K562 (cell line): Measurements from ENCODE around the gene SKIC8.

Experiments
- FOXK2 ChIP-seq, 2 experiments: fragments of 450-650 bp; IDR thresholded peaks in 1 of 2; conservative IDR thresholded peaks in 1 of 2; 2 replicates each; pipeline ENCODE4 v1.6.1; 2016; ENCODE audit warnings: low read depth in 2 of 2, mild to moderate bottlenecking in 1 of 2
- MIER1 ChIP-seq: fragments of 450-650 bp; IDR thresholded peaks from 2 replicates; pipeline ENCODE4 v1.6.1; 2016; ENCODE audit warnings: antibody characterized with exemption, mild to moderate bottlenecking, low read depth
- TAF1 ChIP-seq: IDR thresholded peaks from 2 replicates; pipeline ENCODE4 v1.6.1; 2011; ENCODE audit warnings: mild to moderate bottlenecking, low read length, moderate library complexity; ENCODE audit not compliant: insufficient read depth, control insufficient read depth, severe bottlenecking; ENCODE audit errors: extremely low read depth
- TEAD2 ChIP-seq: fragments of 450-650 bp; IDR thresholded peaks from 2 replicates; pipeline ENCODE4 v1.6.1; 2016; ENCODE audit warnings: missing genetic modification characterization, control low read depth, missing compliant biosample characterization

DNA sequence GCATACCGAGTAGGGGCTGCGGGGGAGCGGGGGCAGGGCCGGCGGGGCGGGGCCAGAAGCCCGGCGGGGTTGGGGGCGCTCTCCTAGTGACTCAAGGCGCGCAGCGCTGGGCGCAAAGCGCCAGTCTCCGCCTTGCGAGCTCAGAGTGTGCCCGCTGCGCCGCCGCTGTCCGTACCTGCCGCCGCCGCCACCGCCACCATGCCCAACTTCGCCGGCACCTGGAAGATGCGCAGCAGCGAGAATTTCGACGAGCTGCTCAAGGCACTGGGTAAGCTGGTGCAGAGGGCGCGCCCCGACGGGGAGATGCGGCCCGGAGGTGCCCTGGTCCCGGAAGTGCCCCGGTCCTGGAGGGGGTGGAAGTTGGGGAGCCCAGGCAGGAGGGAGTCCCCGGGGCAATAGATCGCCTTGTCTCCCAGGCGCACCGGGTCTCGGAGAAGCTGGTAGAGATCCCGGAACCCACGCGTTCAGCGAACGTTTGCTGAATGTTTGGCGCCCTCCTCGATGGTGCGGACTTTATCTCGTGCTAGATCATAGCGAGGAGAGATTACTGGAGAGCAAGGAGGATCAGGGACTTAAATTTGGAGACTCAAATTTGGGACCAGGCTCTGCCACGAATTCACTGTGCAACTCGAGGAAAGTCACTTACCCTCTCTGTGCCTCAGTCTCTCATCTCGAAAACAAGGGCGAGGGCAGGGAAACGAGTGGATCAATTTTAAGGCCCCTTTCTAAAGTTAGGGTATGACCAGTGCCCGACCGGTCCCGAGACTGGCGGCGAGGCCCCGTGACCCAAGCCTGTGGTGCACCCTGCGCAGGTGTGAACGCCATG is 41.0 kb upstream of the SKIC8 start, which contains the start of gene CRABP1:
- TF ChIP-seq TAF1: no peak
- TF ChIP-seq TEAD2 (tag): no peak
- no peak for TF ChIP-seq FOXK2 (conservative IDR thresholded peaks at IDR 0.05 in 1 of 2, IDR thresholded peaks at IDR 0.05 in 1 of 2; ENCODE audit: low read depth in 2 of 2)
- no peak for TF ChIP-seq MIER1
